Mucosa of descending colon (tissue), 3 donors: ENCODE results near the gene FBXL13. TPM values are rescaled to one million over a fixed set of nuclear protein-coding genes. Genes with fewer than 3 reads are reported as not detected.

Experiments
- ATAC-seq: fragments of 200-7000 bp; cut with Tn5 transposase; one replicate; pipeline ENCODE4 v1.9.1; 2020; ENCODE audit warnings: mild to moderate bottlenecking, moderate library complexity
- DNase-seq, 3 donors: peaks; one replicate each; pipeline ENCODE4 v3.0.0-alpha.2; 2020
- H3K36me3 ChIP-seq: fragments of 200-600 bp; one replicate; pipeline ENCODE4 v1.8.0; 2021; ENCODE audit warnings: low read depth, mild to moderate bottlenecking
- H3K4me1 ChIP-seq: fragments of 200-600 bp; one replicate; pipeline ENCODE4 v1.8.0; 2021; ENCODE audit warnings: low read depth, mild to moderate bottlenecking
- H3K4me3 ChIP-seq: fragments of 200-600 bp; one replicate; pipeline ENCODE4 v1.8.0; 2021; ENCODE audit warnings: mild to moderate bottlenecking
- H3K9me3 ChIP-seq: fragments of 200-600 bp; one replicate; pipeline ENCODE4 v1.8.0; 2021; ENCODE audit warnings: mild to moderate bottlenecking
- CTCF ChIP-seq: fragments of 200-600 bp; IDR thresholded peaks from one replicate; pipeline ENCODE4 v1.8.0; 2022; ENCODE audit warnings: antibody characterized with exemption, mild to moderate bottlenecking
- intact Hi-C, 2 donors: fragments of 100-400 bp; cut with DNase I in 1 of 2; cut with micrococcal nuclease in 1 of 2; formaldehyde crosslinking; loops; one replicate each; pipeline versions ENCODE4 v1.11.0 to v1.11.1; 2022; cut with DNase I, micrococcal nuclease
- total RNA-seq, 3 donors: library from RNA; stranded (reverse); fragmentation: NEBNext Ultra II Directional in 2 of 3; extraction: Animal tissue kit (Norgen Biotek cat#: 25700) in 2 of 3; gene quantifications; one replicate each; pipeline versions ENCODE4 v1.2.1 to v1.2.4, GENCODE V29; 2021 to 2023
- donor health status: DM: no; HTN: no; CAD: no; lungs with moderate emphysema.
- donor health status: DM: no; HTN: no; CAD: no.
- donor health status: DM: no; HTN: yes; CAD: no.

The FBXL13 gene
- total RNA-seq, 3 donors from 2014 or later = 0.65 to 1.8 (median 0.78) TPM

- Histone ChIP-seq H3K4me3 (no peak overlapping the region), H3K36me3 (no peaks in the 10 kb centered on the region), H3K4me1 (no peaks in the 10 kb centered on the region), H3K9me3 (no peaks in the 10 kb centered on the region)
- ATAC-seq (no peak), DNase-seq (no peak)
- TF ChIP-seq CTCF = no peak
- intact Hi-C loops = no loop called here
Measured at GRCh38 chr7:102869195-102869594, 205.4 kb downstream of the FBXL13 start.

- Histone ChIP-seq H3K4me3 (no peak overlapping the region), H3K36me3 (no peaks in the 10 kb centered on the region), H3K4me1 (no peaks in the 10 kb centered on the region), H3K9me3 (no peaks in the 10 kb centered on the region)
- ATAC-seq (no peak), DNase-seq (no peak)
- TF ChIP-seq CTCF = no peak
- intact Hi-C loops = no loop called here
Measured at GRCh38 chr7:102866535-102867215, 207.9 kb downstream of the FBXL13 start.

- no peaks in the 10 kb centered on the region for H3K4me1 ChIP-seq
- DNase-seq = no peak
- no peaks in the 10 kb centered on the region for H3K36me3 ChIP-seq
- H3K9me3 ChIP-seq = no peaks in the 10 kb centered on the region
- no peak for TF ChIP-seq CTCF
- no peak for ATAC-seq
- no peak overlapping the region for H3K4me3 ChIP-seq
- intact Hi-C loops = no loop called here
Measured at GRCh38 chr7:102864958-102865357, 209.6 kb downstream of the FBXL13 start.

GRCh38 chr7:102860351-102860811, 214.2 kb downstream of the FBXL13 start:
- intact Hi-C loops = no loop called here
- H3K4me1 ChIP-seq = no peaks in the 10 kb centered on the region
- no peaks in the 10 kb centered on the region for H3K9me3 ChIP-seq
- TF ChIP-seq CTCF = no peak
- H3K4me3 ChIP-seq = no peak overlapping the region
- DNase-seq (no peak), ATAC-seq (peak; percentile 21)
- no peaks in the 10 kb centered on the region for H3K36me3 ChIP-seq

- H3K4me1 ChIP-seq = no peaks in the 10 kb centered on the region
- no peaks in the 10 kb centered on the region for H3K36me3 ChIP-seq
- no peaks in the 10 kb centered on the region for H3K9me3 ChIP-seq
- intact Hi-C loops = no loop called here
- H3K4me3 ChIP-seq = no peak overlapping the region
- ATAC-seq (no peak), DNase-seq (no peak)
- no peak for TF ChIP-seq CTCF
Measured at GRCh38 chr7:102859799-102860125, 214.8 kb downstream of the FBXL13 start.
